ENCODE data around the gene PNMT. TPM values are rescaled to one million over a fixed set of nuclear protein-coding genes. Genes with fewer than 3 reads are reported as not detected.

Gene PNMT
- total and polyA plus RNA-seq, 2 of the 8 experiments (the other 6 are each of a cell fraction or from before 2014, with no cell fraction given), result 5.6 to 10.9 TPM

- no peak overlapping the region for H3K14ac ChIP-seq (ENCODE audit: insufficient read length)
- no peaks in the 10 kb centered on the region; the same call in 1 of the 2 replicates for H3K79me1 ChIP-seq (ENCODE audit: low read depth, low read length)
- no peak overlapping the region for H4K8ac ChIP-seq (ENCODE audit: extremely low read depth, insufficient read depth, low read length)
- H3K4me3 ChIP-seq (ENCODE audit: extremely low read depth in 1 of 4, insufficient read depth in 2 of 4, low read depth in 3 of 4, low read length in 4 of 4), result no peak overlapping the region
- H3K18ac ChIP-seq (ENCODE audit: extremely low read depth, low read length), result no peak overlapping the region
- H2AK5ac ChIP-seq (ENCODE audit: low read depth, low read length), result no peak overlapping the region
- H2AFZ ChIP-seq (ENCODE audit: low read length), result no peak overlapping the region
- H3K9me3 ChIP-seq (ENCODE audit: insufficient read depth in 2 of 2, low read depth in 1 of 2, low read length in 1 of 2), result no peaks in the 10 kb centered on the region
- no peak overlapping the region for H3K9ac ChIP-seq (replicated peaks in 1 of 4; ENCODE audit: extremely low read depth in 1 of 4, low read depth in 3 of 4, low read length in 3 of 4)
- H3K4ac ChIP-seq (replicated peaks; ENCODE audit: insufficient read length, low read depth, low read length), result no peak overlapping the region
- H3K23me2 ChIP-seq (ENCODE audit: low read depth, low read length), result no peaks in the 10 kb centered on the region
- no peak overlapping the region for H2BK15ac ChIP-seq (ENCODE audit: low read length)
- no peak overlapping the region for H2BK20ac ChIP-seq (ENCODE audit: low read length)
- ChIA-PET CTCF (ENCODE audit: partially characterized antibody) (interaction anchor here (1.0 to 2.7 kb wide), 3 partner anchors 12 to 92 kb away, joined by 3 to 13 read pairs (median 4); partner anchors contain the start of gene MIEN1), POLR2A (ENCODE audit: partially characterized antibody) (interaction anchor here (0.7 to 4.5 kb wide), 7 partner anchors 10 to 37 kb away, joined by 3 to 23 read pairs (median 4); partner anchors contain the start of gene ERBB2)
- no peak overlapping the region for H2BK5ac ChIP-seq (ENCODE audit: low read depth, low read length)
- H3K4me2 ChIP-seq (ENCODE audit: insufficient read depth in 1 of 2, low read depth in 2 of 2, low read length in 2 of 2), result no peak overlapping the region
- H3K79me2 ChIP-seq (ENCODE audit: control insufficient read depth in 1 of 2, insufficient read depth in 2 of 2, low read length in 2 of 2), result peaks cover 0 to 14% of the 10 kb centered on the region in 2 experiments; a peak in 2 of 4 replicates
- H3K56ac ChIP-seq (replicated peaks; ENCODE audit: insufficient read length, low read depth, low read length), result no peak overlapping the region
- no peaks in the 10 kb centered on the region for H3K27me3 ChIP-seq (replicated peaks in 1 of 4; ENCODE audit: control insufficient read depth in 3 of 4, extremely low read depth in 1 of 4, insufficient read depth in 3 of 4, low read length in 3 of 4)
- H3K36me3 ChIP-seq (ENCODE audit: control insufficient read depth in 2 of 4, insufficient read depth in 4 of 4, low read length in 3 of 4), result peaks cover 40 to 94% (median 76%) of the 10 kb centered on the region in 4 experiments
- 95% methylated on average over 4 of the region's 4 CpGs; no CpG with 5 or more reads in 1 of the 2 experiments for WGBS, 2 experiments (ENCODE audit: extremely low coverage in 1 of 2, insufficient coverage in 1 of 2, insufficient read length in 1 of 2, insufficient replicate concordance in 2 of 2, low coverage in 1 of 2, low lambda C conversion rate in 2 of 2, missing lambda C conversion rate in 1 of 2)
- DNase-seq (ENCODE audit: low read depth in 1 of 2, low spot score in 2 of 2), result no peak
- TF ChIP-seq CBX8 (IDR thresholded peaks at IDR 0.05; ENCODE audit: borderline replicate concordance, low read depth, low read length) (no peak), POLR2AphosphoS5 (IDR thresholded peaks at IDR 0.05; ENCODE audit: low read depth, low read length) (no peak), HDAC6 (IDR thresholded peaks at IDR 0.05; ENCODE audit: low read depth, low read length) (no peak), ATF3 (IDR thresholded peaks at IDR 0.05; ENCODE audit: insufficient read depth, low read depth, low read length) (no peak), EP300 (IDR thresholded peaks at IDR 0.05; ENCODE audit: borderline replicate concordance in 1 of 2, low read depth in 2 of 2, low read length in 2 of 2) (no peak), TCF12 (IDR thresholded peaks at IDR 0.05; ENCODE audit: low read depth, low read length) (no peak), YY1 (IDR thresholded peaks at IDR 0.05; ENCODE audit: low read depth, low read length) (no peak), SIRT6 (IDR thresholded peaks at IDR 0.05; ENCODE audit: low read length) (no peak), SP4 (IDR thresholded peaks at IDR 0.05; ENCODE audit: low read length) (no peak)
- TF ChIP-seq, protein P1, sequence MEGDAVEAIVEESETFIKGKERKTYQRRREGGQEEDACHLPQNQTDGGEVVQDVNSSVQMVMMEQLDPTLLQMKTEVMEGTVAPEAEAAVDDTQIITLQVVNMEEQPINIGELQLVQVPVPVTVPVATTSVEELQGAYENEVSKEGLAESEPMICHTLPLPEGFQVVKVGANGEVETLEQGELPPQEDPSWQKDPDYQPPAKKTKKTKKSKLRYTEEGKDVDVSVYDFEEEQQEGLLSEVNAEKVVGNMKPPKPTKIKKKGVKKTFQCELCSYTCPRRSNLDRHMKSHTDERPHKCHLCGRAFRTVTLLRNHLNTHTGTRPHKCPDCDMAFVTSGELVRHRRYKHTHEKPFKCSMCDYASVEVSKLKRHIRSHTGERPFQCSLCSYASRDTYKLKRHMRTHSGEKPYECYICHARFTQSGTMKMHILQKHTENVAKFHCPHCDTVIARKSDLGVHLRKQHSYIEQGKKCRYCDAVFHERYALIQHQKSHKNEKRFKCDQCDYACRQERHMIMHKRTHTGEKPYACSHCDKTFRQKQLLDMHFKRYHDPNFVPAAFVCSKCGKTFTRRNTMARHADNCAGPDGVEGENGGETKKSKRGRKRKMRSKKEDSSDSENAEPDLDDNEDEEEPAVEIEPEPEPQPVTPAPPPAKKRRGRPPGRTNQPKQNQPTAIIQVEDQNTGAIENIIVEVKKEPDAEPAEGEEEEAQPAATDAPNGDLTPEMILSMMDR (IDR thresholded peaks at IDR 0.05; ENCODE audit: control extremely low read depth in 1 of 3, insufficient read depth in 1 of 3, low read depth in 1 of 3, low read length in 3 of 3), result no peak
- H3K27ac ChIP-seq (ENCODE audit: low read depth, low read length), result no peak overlapping the region
- H4K20me1 ChIP-seq (replicated peaks in 1 of 2; ENCODE audit: control insufficient read depth in 1 of 2, insufficient read depth in 2 of 2, low read length in 2 of 2), result peaks cover 13 to 19% of the 10 kb centered on the region in 2 experiments
- H3K23ac ChIP-seq (ENCODE audit: insufficient read length), result no peak overlapping the region
- H2BK12ac ChIP-seq (ENCODE audit: low read depth, low read length), result peak overlapping the region; percentile 60; the same call in 1 of the 2 replicates
- no peaks in the 10 kb centered on the region for H3K4me1 ChIP-seq (replicated peaks in 1 of 4; ENCODE audit: control insufficient read depth in 3 of 4, insufficient read depth in 4 of 4, low read length in 3 of 4)
- H4K5ac ChIP-seq (ENCODE audit: insufficient read length, low read depth, low read length), result no peak overlapping the region
- H4K91ac ChIP-seq (replicated peaks; ENCODE audit: insufficient read length, low read length), result no peak overlapping the region
- no peak overlapping the region for H2BK120ac ChIP-seq (replicated peaks; ENCODE audit: low read depth, low read length)
- no peak for FAIRE-seq
Measured at GRCh38 chr17:39714234-39714633, 46.0 kb downstream of the PNMT start.
